Fibroblast of villous mesenchyme (primary cell): ENCODE data around the gene NKX6-2. TPM values are rescaled to one million over a fixed set of nuclear protein-coding genes. Genes with fewer than 3 reads are reported as not detected.
"Not testable (repeated sequence)": the region's sequence is repeated elsewhere in the genome, so short reads cannot be mapped to it uniquely, and the experiment has no call there.

Experiments
- DNase-seq: peaks from one replicate; pipeline ENCODE4 v3.0.0-alpha.2; 2010; ENCODE audit warnings: low read depth
- H3K4me3 ChIP-seq: 2 replicates; pipeline ENCODE4 v1.5.1; 2011; ENCODE audit warnings: low read depth, mild to moderate bottlenecking, low read length
- CTCF ChIP-seq: IDR thresholded peaks from 2 replicates; pipeline ENCODE4 v1.5.1; 2012; ENCODE audit warnings: low read depth, mild to moderate bottlenecking, low read length; ENCODE audit not compliant: insufficient read depth
- total RNA-seq: library from RNA; depleted of rRNA; stranded (reverse); fragments of >200 nt; gene quantifications from 2 replicates; pipeline ENCODE4 v1.2.3, GENCODE V29; 2012

Gene NKX6-2
- total RNA-seq, 1 donor: not detected

GRCh38 chr10:132828681-132829080, 42.7 kb upstream of the NKX6-2 start:
- TF ChIP-seq CTCF: no peak
- no peak for DNase-seq
- no peak overlapping the region for H3K4me3 ChIP-seq

GRCh38 chr10:132827861-132828539, 42.1 kb upstream of the NKX6-2 start:
- H3K4me3 ChIP-seq: no peak overlapping the region
- no peak for DNase-seq
- no peak for TF ChIP-seq CTCF

GRCh38 chr10:132827423-132827789, 41.5 kb upstream of the NKX6-2 start:
- DNase-seq: no peak
- no peak for TF ChIP-seq CTCF

GRCh38 chr10:132826524-132827422, 40.8 kb upstream of the NKX6-2 start:
- TF ChIP-seq CTCF: no peak
- DNase-seq: no peak
- H3K4me3 ChIP-seq: no peak overlapping the region

More at GRCh38 chr10:132827423-132827789, 41.5 kb upstream of the NKX6-2 start:
- no peak overlapping the region for H3K4me3 ChIP-seq

GRCh38 chr10:132825783-132826523, 40.0 kb upstream of the NKX6-2 start:
- not testable (repeated sequence) for H3K4me3 ChIP-seq, DNase-seq

- TF ChIP-seq CTCF: no peak
- H3K4me3 ChIP-seq: no peak overlapping the region
- DNase-seq: no peak
Observed at GRCh38 chr10:132820056-132820455, 34.1 kb upstream of the NKX6-2 start.
